HepG2 (cell line): Measurements from ENCODE around the gene VGF. TPM values are rescaled to one million over a fixed set of nuclear protein-coding genes. Genes with fewer than 3 reads are reported as not detected.
A peak's percentile ranks its signal among the peaks of the same experiment; 100 is the strongest.

ENCODE experiments used
- ATF3 ChIP-seq: sonication (generic); formaldehyde crosslinking; IDR thresholded peaks from 2 replicates; pipeline ENCODE4 v1.4.0; 2020; ENCODE audit warnings: missing genetic modification reagents
- CCAR2 ChIP-seq: fragments of 200-400 bp; formaldehyde crosslinking; optimal IDR thresholded peaks from 2 replicates; pipeline ENCODE3; 2018; ENCODE audit warnings: low read depth, mild to moderate bottlenecking, low read length, moderate library complexity
- HINFP ChIP-seq: sonication (generic); formaldehyde crosslinking; IDR thresholded peaks from 2 replicates; pipeline ENCODE4 v1.4.0; 2020; ENCODE audit warnings: low read depth, mild to moderate bottlenecking, missing genetic modification reagents
- KDM2A ChIP-seq: sonication (generic); formaldehyde crosslinking; IDR thresholded peaks from 2 replicates; pipeline ENCODE4 v1.4.0; 2020; ENCODE audit warnings: low read depth, missing genetic modification reagents, borderline replicate concordance
- NFATC3 ChIP-seq: sonication (generic); formaldehyde crosslinking; IDR thresholded peaks from 2 replicates; pipeline ENCODE4 v1.5.1; 2020; ENCODE audit warnings: mild to moderate bottlenecking, missing genetic modification reagents
- SALL1 ChIP-seq: sonication (generic); formaldehyde crosslinking; IDR thresholded peaks from 2 replicates; pipeline ENCODE4 v1.8.0; 2022; ENCODE audit warnings: mild to moderate bottlenecking, missing genetic modification reagents
- SP1 ChIP-seq, 2 experiments: fragments of 450-650 bp in 1 of 2; sonication (generic) in 1 of 2; formaldehyde crosslinking in 1 of 2; IDR thresholded peaks; 2 replicates each; pipeline versions ENCODE4 v1.4.0 to v1.6.1; 2016 to 2020; ENCODE audit warnings: missing genetic modification reagents in 1 of 2
- ZBTB42 ChIP-seq: sonication (generic); formaldehyde crosslinking; IDR thresholded peaks from 2 replicates; pipeline ENCODE4 v1.5.0; 2020; ENCODE audit warnings: mild to moderate bottlenecking, missing genetic modification reagents
- ZC3H13 ChIP-seq: sonication (generic); formaldehyde crosslinking; IDR thresholded peaks from 2 replicates; pipeline ENCODE4 v1.8.1; 2023; ENCODE audit warnings: mild to moderate bottlenecking, missing genetic modification reagents, moderate library complexity
- ZMYM2 ChIP-seq: sonication (generic); formaldehyde crosslinking; IDR thresholded peaks from 2 replicates; pipeline ENCODE4 v1.8.0; 2022; ENCODE audit warnings: mild to moderate bottlenecking, missing genetic modification reagents
- ZNF232 ChIP-seq: sonication (generic); formaldehyde crosslinking; IDR thresholded peaks from 2 replicates; pipeline ENCODE4 v1.4.0; 2020; ENCODE audit warnings: missing genetic modification reagents, borderline replicate concordance
- polyA plus RNA-seq, 8 experiments: library from polyadenylated mRNA; depleted of rRNA in 3 of 8; stranded (reverse) in 7 of 8; unstranded in 1 of 8; fragments of >200 nt; fragmentation: Illumina TruSeq in 4 of 8; extraction: Trizol in 4 of 8; gene quantifications; 2 replicates each; pipeline versions ENCODE4 v1.2.1 to v1.2.3, GENCODE V29; 2011 to 2016; ENCODE audit warnings: low read depth in 4 of 8, missing spikeins in 1 of 8, mixed read lengths in 1 of 8; ENCODE audit not compliant: insufficient read depth in 1 of 8
- total RNA-seq, 5 experiments: library from RNA; depleted of rRNA; stranded (reverse); fragments of >200 nt; fragmentation: Illumina TruSeq; extraction: Trizol; gene quantifications; 2 replicates each; pipeline ENCODE4 v1.2.3, GENCODE V29; 2016; ENCODE audit warnings: low read depth in 1 of 5
- TF ChIP-seq, protein P1 (sequence below): sonication (generic); formaldehyde crosslinking; IDR thresholded peaks from 2 replicates; pipeline ENCODE4 v1.5.0; 2020; ENCODE audit warnings: missing genetic modification reagents
- TF ChIP-seq, protein P2 (sequence below): sonication (generic); formaldehyde crosslinking; conservative IDR thresholded peaks from 2 replicates; pipeline ENCODE4 v1.8.0; 2022; ENCODE audit warnings: mild to moderate bottlenecking, moderate library complexity, missing genetic modification reagents

Gene VGF
- total and polyA plus RNA-seq, 2 of the 13 experiments (the other 11 are each of a cell fraction or from before 2014, with no cell fraction given) = 0.12 to 0.46 TPM

GRCh38 chr7:101165075-101165957 lies at the start of gene VGF (continued):
- peak; percentile 99 for TF ChIP-seq KDM2A (CRISPR knock-in tag)
- TF ChIP-seq, protein P1, sequence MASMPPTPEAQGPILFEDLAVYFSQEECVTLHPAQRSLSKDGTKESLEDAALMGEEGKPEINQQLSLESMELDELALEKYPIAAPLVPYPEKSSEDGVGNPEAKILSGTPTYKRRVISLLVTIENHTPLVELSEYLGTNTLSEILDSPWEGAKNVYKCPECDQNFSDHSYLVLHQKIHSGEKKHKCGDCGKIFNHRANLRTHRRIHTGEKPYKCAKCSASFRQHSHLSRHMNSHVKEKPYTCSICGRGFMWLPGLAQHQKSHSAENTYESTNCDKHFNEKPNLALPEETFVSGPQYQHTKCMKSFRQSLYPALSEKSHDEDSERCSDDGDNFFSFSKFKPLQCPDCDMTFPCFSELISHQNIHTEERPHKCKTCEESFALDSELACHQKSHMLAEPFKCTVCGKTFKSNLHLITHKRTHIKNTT (CRISPR knock-in tag) = no peak
- TF ChIP-seq, protein P2, sequence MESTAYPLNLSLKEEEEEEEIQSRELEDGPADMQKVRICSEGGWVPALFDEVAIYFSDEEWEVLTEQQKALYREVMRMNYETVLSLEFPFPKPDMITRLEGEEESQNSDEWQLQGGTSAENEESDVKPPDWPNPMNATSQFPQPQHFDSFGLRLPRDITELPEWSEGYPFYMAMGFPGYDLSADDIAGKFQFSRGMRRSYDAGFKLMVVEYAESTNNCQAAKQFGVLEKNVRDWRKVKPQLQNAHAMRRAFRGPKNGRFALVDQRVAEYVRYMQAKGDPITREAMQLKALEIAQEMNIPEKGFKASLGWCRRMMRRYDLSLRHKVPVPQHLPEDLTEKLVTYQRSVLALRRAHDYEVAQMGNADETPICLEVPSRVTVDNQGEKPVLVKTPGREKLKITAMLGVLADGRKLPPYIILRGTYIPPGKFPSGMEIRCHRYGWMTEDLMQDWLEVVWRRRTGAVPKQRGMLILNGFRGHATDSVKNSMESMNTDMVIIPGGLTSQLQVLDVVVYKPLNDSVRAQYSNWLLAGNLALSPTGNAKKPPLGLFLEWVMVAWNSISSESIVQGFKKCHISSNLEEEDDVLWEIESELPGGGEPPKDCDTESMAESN (CRISPR knock-in tag) = peak; percentile 97
- no peak for TF ChIP-seq ZMYM2 (CRISPR knock-in tag)
- TF ChIP-seq SALL1 (CRISPR knock-in tag) = peak; percentile 99
- TF ChIP-seq ZC3H13 = peak; percentile 95
- peak; percentile 99 for TF ChIP-seq ZNF232 (CRISPR knock-in tag)
- TF ChIP-seq HINFP (CRISPR knock-in tag) = peak; percentile 94; the same call in 1 of the 2 replicates
- TF ChIP-seq CCAR2 = no peak
- TF ChIP-seq ZBTB42 (CRISPR knock-in tag) = peak; percentile 93; the same call in 1 of the 2 replicates
- TF ChIP-seq ATF3 (CRISPR knock-in tag) = peak; percentile 92
- no peak for TF ChIP-seq SP1 (IDR thresholded peaks at IDR 0.05)
- peak; percentile 92 for TF ChIP-seq SP1 (CRISPR knock-in tag; IDR thresholded peaks at IDR 0.05)
- TF ChIP-seq NFATC3 (CRISPR knock-in tag) = peak; percentile 99
